Hepatic stellate cell (primary cell): ENCODE data around the gene GPR160.

ENCODE experiments used
- DNase-seq: peaks from one replicate; pipeline ENCODE4 v3.0.0; 2011; ENCODE audit warnings: low spot score

The GPR160 gene

DNA sequence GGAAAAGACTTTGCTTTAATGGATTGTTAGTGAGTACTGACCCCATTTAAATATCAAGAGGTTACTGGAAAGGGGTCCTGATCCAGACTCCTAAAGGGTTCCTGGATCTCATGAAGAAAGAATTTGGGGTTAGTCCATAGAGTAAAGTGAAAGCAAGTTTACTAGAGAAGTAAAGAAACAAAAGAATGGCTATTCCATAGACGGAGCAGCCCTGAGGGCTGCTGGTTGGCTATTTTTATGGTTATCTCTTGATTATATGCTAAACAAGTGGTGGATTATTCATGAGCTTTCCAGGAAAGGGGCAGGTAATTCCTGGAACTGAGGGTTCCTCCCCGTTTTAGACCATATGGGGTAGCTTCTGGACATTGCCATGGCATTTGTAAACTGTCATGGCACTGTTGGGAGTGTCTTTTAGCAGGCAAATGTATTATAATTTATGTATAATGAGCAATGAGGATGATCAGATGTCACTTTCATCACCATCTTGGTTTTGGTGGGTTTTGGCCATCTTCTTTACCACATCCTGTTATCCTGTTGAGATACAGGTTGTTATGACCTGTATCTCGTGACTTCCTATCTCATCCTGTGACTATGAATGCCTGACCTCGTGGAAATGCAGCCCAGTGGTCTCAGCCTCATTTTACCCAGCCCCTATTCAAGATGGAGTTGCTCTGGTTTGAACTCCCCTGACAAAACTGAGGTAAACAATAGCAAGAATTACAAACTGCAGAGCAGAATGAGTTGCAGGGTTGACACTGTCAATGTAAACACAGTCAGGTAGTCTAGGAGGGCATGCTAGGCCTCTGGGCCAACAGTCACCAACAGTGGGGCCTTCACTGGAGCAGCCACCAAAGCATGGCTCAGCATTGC lies 10.3 kb upstream of the GPR160 start:
- no peak for DNase-seq

DNA sequence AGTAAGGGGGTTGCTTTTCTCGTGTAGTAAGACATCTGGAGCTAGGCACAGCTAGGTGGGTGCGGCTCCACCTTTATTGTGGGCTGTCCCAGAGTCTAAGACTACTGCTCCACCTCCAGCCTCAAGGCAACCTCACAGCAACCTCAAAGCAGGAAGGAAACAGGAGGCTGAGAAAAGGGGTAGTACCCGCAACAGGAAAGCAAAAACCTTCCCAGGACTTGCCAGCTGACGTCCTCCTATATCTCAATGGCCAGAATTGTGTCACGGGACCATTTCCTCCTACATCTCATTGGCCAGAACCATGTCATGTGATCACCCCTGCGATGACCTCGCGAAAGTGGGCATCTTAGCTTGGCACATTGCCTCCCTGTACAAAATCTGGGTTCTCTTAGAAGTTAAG lies 4.3 kb upstream of the GPR160 start:
- no peak for DNase-seq

DNA sequence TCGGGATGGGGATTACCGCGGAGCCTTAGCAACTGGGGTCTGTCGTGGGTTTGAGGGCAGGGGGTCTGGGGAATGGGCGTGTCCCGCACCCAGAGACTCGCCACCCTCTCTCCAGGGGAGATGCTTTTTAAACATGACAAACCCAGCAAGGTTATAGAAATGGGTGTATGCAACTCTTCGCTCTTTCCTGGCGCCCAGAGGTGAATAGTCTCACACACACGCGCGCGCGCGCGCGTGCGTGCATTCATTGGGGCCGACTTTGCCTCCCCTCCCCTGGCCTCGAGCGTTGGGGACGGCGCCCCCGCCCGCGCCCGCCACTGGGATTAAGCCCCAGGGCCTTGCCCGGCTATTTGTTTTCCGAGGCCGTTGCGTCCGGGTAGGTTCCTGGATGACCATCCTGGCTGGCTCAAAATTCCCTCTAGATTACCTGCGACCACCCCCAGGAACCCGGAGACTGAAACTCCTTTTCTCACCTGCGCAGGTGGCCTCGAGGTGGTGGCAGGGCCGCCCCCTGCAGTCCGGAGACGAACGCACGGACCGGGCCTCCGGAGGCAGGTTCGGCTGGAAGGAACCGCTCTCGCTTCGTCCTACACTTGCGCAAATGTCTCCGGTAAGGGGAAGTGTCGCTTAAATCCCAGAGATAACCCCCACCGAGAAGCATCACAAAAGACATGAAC lies 777 bp downstream of the GPR160 start:
- no peak for DNase-seq

DNA sequence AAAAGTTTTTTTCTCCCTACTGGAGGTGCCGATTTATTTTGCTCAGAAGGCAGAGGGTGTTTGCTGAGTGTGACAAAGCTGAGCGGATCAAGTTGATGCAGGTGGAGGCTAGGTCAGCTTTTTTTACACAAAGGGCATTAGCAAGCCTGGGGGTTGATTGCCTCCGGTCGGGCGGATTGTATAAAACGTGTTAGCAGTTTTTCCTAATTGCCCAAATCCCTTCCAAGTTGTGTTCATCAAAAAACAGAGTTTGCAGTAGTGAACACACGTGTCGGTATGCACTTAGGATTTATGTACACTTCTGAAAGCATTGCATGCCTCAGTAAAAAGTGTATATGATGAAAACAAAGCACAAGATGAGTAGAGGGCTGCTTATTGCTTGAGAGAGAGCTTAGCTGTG lies 2.6 kb downstream of the GPR160 start:
- no peak for DNase-seq

DNA sequence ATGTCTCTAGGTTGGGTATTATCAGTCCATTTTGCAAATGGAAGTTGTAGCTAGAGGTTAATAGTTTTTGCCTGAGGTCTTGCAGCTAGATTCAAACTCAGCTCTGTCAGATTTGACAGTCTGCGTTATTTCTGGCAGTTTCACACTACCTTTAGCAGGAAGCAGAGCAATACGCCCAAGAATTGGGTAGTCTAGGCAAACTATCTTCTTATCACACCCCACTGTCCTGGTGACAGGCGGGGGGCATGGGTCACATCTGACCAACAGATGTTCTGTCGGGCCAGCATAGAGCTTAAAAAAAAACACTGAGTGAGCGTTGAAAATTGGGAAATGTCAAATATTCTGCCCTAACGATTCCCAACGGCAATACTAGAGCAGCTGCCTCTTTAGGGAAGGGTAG lies 5.7 kb downstream of the GPR160 start:
- DNase-seq, result no peak

DNA sequence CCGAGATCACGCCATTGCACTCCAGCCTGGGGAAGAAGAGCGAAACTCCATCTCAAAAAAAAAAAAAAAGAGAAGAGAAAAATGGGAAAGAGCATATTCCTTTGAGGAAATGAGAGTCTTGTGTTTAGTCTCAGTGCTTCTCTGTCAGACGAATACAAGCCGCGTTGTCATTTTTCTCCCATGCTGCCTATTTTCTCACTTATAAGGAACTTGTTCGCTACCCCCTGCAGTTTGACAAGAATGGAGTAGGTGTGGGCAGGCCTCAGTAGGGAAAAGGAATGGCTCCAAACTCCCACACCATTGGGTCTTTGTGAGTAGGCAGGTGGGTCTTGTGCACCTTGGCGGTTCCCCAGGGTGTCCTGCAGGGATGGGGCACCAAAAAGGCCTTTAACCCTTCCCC lies 6.5 kb downstream of the GPR160 start:
- no peak for DNase-seq

DNA sequence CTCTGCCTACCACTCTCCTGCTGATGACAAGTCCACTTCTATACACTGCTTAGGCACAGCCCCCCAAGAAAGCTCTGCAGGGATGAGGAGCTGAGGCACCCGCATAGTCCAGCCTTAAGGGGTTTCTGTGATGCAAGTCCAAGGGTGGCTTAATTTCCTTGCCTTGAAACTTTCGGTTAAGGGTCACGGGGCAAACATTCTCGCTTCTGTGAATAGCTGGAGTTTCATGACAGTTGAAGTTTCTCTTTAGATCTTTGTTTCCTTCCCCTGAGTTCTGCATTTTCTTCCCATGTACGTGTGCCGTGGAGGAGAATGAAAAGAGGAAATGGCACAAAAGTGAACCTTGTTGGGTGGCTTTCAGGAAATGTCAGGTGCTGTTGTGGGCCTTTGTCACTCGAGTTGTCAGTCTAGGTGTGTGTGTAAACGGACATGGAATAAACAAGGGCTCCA lies 7.0 kb downstream of the GPR160 start:
- DNase-seq, result no peak

DNA sequence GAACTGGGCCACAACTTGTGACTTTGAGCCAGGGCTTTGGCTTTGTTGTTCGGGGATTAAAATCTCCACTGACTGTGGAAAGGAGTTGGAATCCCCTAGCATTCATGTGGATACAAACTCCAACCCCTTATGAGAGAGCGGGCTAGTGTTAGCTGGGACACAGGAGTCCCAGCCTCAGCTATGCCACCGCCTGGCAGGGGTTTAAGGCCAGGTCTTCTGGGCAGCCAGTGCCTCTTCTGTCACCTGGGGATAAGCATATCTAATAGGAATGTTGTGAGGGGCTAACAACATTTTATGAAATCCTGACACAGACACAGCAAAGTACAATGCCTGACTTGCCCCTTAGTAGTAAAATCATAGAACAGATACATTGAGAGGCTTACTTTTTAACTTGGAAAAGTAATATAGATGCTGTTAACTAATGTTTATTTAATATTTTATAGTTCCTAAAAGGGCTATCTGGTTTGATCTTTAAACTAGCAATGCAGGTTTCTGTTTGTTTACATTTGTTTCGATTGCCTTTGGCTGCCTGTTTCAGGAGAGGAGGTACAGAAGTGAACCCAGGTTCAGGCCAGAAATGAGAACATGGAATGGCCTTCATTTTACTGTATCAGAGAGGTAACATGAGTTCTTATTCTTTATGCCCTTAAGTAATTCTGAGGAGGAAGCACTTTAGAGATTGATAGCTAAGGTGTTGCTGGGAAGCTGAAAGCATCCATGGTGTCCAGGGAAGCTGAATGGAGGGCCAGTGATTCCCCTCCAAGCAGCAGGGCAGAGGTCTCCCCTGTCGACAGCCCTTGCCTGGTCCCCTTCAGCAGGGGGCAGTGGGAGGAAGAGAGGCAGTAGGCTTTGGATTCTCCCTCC lies 8.7 kb downstream of the GPR160 start:
- DNase-seq, result no peak

DNA sequence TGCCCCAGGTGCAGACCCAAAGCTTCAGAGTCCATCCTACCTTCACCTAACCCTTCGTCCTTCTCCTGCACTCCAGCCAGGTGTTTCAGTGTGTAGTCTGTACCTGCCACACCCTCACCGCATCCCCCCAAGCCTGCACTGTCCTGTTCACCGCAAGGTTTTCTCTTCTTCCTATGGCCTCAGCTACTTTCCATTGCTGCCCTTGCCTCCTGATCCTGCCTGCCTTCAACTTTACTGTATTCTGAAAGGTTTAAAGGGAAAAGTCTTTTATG lies 9.3 kb downstream of the GPR160 start:
- DNase-seq, result no peak

DNA sequence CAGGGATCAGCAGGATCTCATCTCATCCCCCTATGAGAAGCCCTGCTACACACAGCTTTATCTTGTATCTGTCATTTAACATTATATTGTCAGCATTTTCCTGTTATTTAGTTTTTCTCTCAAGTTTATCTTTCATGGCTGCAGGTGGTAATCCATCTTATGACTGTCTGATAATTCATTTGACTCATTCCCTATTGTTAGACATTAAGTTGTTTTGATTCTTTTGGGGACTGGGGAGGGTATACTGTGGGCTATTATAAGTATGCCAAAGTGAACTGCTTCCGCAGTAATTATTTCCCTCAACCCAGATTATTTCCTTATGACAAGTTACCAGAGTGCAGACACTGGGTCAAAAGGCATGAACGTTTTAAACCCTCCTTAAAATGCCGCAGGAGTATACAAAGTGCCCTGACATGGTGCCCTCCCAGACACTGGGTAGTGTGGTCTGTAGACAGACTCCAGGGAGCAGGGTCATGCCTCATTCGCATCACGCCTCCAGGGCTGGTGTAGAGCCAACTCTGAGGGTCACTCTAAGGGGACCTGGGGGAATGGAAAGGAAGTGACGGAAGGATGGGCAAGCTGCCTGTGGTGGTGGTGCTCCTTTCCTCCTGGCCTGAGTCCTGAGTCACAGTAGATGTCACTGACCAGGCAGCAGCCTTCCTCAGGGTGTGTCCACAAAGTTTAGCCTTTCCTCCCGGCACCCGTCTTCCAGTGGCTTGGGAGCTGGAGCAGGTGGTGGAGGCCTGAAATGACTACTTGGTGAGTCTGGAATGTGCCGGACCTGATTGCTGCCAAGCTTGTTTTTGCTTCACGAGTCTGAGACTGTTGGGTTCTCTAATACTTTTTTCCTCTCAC lies 11.6 kb downstream of the GPR160 start:
- peak; percentile 60 for DNase-seq

DNA sequence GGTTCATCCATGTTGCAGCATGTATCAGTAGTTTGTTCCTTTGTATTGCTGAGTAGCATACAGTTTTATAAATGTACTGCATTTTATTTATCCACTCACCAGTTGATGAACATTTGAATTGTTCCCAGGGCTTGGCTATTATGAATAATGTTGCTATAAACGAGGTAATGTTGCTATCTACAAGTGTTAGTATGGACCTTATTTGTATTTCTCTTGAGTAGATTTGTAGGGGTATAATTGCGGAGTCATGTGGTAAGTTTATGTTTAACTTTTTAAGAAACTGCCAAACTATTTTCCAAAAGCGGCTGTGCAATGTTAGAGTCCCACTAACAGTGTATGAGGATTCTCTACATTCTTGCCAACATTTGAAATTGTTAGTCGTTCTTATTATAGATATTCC lies 13.0 kb downstream of the GPR160 start:
- no peak for DNase-seq

DNA sequence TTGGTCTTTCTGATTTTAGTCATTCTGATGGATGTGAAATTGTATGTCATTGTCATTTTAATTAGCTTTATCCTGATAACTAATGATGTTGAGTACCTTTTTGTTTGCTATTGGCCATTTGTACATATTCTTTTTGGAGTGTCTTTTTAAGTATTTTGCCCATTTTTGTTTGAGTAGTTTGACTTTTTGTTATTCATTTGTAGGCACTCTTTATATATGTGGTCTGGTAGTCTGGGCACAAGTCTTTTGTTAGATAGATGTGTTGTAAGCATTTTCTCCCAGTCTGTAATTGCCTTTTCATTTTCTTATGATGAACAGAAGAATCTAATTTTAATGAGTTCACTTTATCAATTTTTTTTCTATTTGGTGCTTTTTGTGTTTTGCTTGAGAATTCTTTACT lies 14.6 kb downstream of the GPR160 start:
- no peak for DNase-seq

DNA sequence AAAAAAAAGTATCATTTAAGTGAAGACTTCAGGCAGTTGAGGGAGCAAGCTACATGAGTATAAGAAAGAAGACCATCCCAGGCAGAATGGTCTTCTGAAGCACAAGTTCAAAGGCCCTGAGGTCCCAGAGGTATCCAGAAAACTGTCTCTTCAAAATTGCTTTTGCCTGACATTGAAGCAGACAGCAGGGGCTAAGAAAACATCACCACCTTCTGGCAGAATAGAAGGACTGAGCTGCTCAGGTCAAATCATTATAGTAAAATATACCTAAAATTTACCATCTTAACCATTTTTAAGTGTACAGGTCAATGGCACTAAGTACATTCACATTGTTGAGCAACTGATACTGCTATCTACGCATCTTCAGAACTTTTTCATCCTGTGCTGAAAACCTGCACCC lies 16.4 kb downstream of the GPR160 start:
- no peak for DNase-seq

DNA sequence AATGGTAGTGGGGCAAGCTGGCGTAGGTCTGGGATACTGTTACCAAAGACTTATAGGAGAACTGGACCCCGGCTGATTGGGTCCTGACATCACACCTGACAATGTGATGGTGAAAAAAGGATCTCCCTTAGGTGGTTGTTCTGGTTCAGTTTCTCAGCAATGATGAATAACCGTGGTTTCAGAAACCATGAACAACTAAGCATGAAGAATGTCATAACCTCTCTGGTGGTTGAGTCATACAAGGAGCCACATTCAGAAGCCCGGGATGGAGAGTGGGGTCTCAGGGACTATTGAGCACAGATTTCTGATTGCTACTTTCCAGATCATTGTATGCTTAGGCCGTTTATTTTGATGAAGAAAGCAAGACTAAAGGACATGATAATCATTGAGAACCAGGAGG lies 17.4 kb downstream of the GPR160 start:
- peak; percentile 24 for DNase-seq

DNA sequence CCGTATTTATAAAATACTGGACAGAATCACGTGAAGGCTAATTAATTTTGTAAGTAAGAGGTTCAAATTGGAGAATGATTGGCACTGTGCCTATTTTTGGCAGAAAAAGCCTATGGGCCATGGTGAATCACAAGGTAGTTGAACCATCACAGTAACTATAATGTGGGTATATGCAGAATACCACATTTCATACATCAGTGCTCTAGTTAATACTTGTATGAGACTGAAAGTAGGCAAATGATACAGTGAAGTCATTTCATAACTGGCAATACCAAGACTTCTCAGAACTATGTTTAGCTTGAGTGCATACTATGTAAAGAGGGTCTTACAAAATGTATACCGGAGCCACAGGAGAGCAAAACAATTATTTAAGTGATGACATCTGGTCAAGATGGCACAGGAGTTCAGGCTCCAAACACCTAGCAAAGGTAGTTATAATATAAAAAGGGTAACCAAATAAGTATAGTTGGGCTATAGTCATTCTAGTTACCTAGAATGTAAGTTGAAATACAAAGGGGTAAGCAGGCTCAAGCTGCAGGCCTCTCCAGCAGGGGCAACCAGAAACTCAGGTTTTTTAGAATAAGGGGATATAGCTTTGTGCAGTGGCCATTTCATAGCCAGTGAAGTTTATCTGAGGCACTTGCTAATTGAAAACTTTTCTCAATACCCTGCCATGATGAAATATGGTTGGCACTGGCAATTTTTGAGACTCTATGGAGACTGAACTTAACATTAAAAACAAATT lies 19.1 kb downstream of the GPR160 start:
- no peak for DNase-seq

DNA sequence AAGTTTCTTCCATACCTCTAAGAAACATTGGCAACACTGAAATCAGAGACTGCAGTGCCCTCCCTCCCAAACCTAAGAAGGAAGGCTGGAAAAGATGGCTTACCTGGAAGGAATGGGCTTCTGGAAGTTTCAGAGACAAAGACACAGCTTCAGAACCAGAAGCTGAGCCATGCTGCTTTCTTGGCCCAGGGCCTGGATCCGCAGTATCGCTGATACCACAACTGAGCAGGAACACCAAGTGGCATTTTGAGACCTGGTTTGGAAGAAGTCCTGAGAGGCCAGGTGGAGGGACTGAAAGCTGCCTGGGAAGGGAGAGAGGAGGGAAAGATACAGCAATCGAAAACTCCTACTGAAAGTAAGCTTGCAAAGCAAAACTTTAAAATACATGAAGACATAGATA lies 19.8 kb downstream of the GPR160 start:
- no peak for DNase-seq

DNA sequence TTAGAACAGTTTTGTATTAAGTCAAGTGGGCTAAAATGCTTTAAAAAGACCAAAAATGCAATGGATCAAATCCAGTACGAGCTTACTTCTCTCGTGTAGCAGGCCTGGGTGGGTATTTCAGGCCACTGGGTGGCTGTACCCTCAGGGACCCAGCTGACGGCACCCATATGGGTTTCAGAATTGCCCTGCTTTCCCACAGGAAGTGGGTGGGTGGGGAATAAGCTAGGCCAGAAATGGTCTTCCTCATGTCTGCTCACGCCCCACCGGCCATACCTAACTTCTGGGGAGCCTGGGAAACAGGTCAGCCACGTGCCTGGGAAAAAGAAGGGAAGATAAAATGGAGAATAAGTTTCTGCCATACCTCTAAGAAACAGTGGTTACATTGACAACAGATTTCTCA lies 20.3 kb downstream of the GPR160 start:
- DNase-seq, result no peak

DNA sequence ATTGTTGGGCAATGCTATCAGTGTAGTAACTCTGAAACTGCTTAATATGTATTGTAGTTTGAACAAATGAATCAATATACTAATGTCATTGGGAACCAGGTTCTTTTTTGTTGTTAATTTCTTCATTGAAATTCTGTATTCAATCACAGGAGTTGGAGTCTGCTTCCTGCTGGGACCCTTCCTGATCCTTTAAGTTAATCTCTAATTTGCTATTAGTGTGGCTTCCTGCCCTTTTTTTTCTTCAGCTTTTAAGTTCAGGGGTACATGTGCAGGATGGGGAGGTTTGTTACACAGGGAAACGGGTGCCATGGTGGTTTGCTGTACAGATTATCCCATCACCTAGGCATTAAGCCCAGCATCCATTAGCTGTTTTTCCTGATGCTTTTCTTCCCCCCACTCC lies 21.7 kb downstream of the GPR160 start:
- no peak for DNase-seq

DNA sequence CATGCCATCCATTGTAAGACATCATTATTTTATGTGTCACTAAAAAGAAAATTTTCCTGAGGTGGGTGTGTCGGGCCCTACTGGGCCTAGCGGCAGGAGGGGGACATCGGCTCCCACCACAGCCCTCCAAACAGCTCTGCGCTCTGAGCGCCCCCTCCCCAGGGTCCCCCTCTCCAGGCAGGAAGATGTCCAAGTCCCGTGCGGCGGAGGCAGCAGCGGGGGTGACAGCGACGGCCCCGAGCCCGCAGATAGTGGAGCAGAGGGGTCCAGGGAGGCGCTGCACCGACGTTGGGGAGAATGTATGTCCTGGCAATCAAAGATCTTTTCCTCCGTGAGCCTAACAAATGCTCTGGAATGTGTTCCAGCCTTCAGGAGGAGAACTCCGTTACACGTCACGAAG lies 24.3 kb downstream of the GPR160 start:
- DNase-seq, result no peak

DNA sequence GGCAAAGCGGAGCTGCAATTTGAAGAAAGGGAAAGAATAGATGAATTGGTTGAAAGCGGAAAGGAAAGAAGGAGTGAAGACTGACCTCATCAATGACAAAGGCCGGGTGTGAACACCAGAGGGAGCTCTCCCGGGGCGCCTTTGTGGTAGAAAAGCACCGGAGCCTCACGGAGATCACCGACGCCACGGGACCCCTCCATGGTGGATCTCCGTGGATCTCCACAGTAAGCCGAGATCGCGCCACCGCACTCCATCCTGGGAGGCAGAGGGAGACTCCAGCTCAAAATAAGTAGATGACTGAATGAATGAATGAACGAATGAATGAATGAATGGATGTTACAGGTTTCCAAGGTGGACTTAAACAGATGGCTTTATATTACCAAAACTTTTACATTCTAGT lies 25.0 kb downstream of the GPR160 start:
- no peak for DNase-seq

DNA sequence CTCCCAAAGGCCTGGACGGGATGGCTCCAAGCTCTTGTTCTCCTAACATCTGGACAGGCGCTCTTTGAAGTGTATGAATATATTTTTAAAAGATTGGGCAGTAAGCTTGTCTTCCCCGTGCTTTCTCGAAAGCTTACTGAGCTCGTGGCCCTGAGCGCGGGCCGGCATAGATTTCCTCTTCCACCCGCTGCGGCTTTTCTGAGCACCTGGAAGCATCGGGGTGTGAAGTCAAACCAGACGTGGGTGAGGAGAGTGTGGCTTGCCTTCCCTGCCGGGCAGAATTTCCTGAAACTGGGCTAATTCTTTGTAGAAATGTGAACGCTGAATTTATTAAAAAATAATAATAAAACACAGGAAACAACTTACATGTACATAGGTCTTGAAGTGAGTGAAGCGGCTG lies 25.9 kb downstream of the GPR160 start:
- DNase-seq, result no peak
